GM12878 (cell line): ENCODE measurements around the gene SUOX. TPM values are rescaled to one million over a fixed set of nuclear protein-coding genes. Genes with fewer than 3 reads are reported as not detected.

Experiments
- ATF7 ChIP-seq: fragments of 450-650 bp; IDR thresholded peaks from 2 replicates; pipeline ENCODE4 v1.6.1; 2016; ENCODE audit warnings: low read depth, mild to moderate bottlenecking
- CBX5 ChIP-seq: sonication (generic); IDR thresholded peaks from 2 replicates; pipeline ENCODE4 v1.6.1; 2016; ENCODE audit warnings: low read depth, moderate library complexity, mild to moderate bottlenecking, inconsistent platforms
- CEBPB ChIP-seq, 2 experiments: fragments of 150-350 bp in 1 of 2; IDR thresholded peaks; 2 replicates each; pipeline ENCODE4 v1.6.1; 2012 to 2014; ENCODE audit warnings: low read depth in 2 of 2, low read length in 2 of 2, borderline replicate concordance in 1 of 2, inconsistent platforms in 1 of 2
- CREM ChIP-seq: IDR thresholded peaks from 2 replicates; pipeline ENCODE4 v1.6.1; 2014; ENCODE audit warnings: antibody characterized with exemption, low read depth
- E2F4 ChIP-seq: IDR thresholded peaks from 2 replicates; pipeline ENCODE4 v1.6.1; 2012; ENCODE audit warnings: low read depth, low read length, improper control_type of control experiment
- EGR1 ChIP-seq, 2 experiments: IDR thresholded peaks; 1 replicate in 1 of 2; 2 replicates in 1 of 2; pipeline ENCODE4 v1.6.1; 2011 to 2012; ENCODE audit warnings: low read depth in 2 of 2, low read length in 2 of 2, borderline replicate concordance in 1 of 2, mild to moderate bottlenecking in 1 of 2, moderate library complexity in 1 of 2
- ETV6 ChIP-seq, 2 experiments: fragments of 450-650 bp in 1 of 2; IDR thresholded peaks in 1 of 2; conservative IDR thresholded peaks in 1 of 2; 2 replicates each; pipeline ENCODE4 v1.6.1; 2014; ENCODE audit warnings: antibody characterized with exemption in 1 of 2, borderline replicate concordance in 1 of 2, low read depth in 1 of 2, mild to moderate bottlenecking in 1 of 2, moderate library complexity in 1 of 2
- FOXK2 ChIP-seq: fragments of 450-650 bp; IDR thresholded peaks from 2 replicates; pipeline ENCODE4 v1.6.1; 2017; ENCODE audit warnings: mild to moderate bottlenecking, moderate library complexity
- HDGF ChIP-seq: fragments of 450-650 bp; IDR thresholded peaks from 2 replicates; pipeline ENCODE4 v1.6.1; 2016; ENCODE audit warnings: antibody characterized with exemption
- KAT2A ChIP-seq: conservative IDR thresholded peaks from 2 replicates; pipeline ENCODE4 v1.6.1; 2011; ENCODE audit warnings: low read depth, low read length; ENCODE audit not compliant: control insufficient read depth
- MEF2A ChIP-seq: IDR thresholded peaks from 2 replicates; pipeline ENCODE4 v1.6.1; 2011; ENCODE audit warnings: low read depth, mild to moderate bottlenecking, low read length, moderate library complexity; ENCODE audit not compliant: insufficient read depth
- MTA3 ChIP-seq: IDR thresholded peaks from 2 replicates; pipeline ENCODE4 v1.6.1; 2012; ENCODE audit warnings: low read length, inconsistent platforms, borderline replicate concordance
- NFYA ChIP-seq: IDR thresholded peaks from 2 replicates; pipeline ENCODE4 v1.6.1; 2011; ENCODE audit warnings: low read depth, mild to moderate bottlenecking, low read length, improper control_type of control experiment, borderline replicate concordance
- PBX3 ChIP-seq: IDR thresholded peaks from 2 replicates; pipeline ENCODE4 v1.6.1; 2011; ENCODE audit warnings: mild to moderate bottlenecking, low read depth, low read length, moderate library complexity; ENCODE audit not compliant: insufficient replicate concordance
- RBBP5 ChIP-seq: fragments of 200-600 bp; sonication (generic); conservative IDR thresholded peaks from 2 replicates; pipeline ENCODE4 v1.6.1; 2016
- TCF7 ChIP-seq: IDR thresholded peaks from 2 replicates; pipeline ENCODE4 v1.6.1; 2014; ENCODE audit warnings: antibody characterized with exemption, borderline replicate concordance
- YY1 ChIP-seq: IDR thresholded peaks from 2 replicates; pipeline ENCODE4 v1.6.1; 2011; ENCODE audit warnings: low read depth, mild to moderate bottlenecking, low read length
- ZNF622 ChIP-seq: fragments of 450-650 bp; IDR thresholded peaks from 2 replicates; pipeline ENCODE4 v1.6.1; 2017; ENCODE audit warnings: mild to moderate bottlenecking, inconsistent platforms
- ZZZ3 ChIP-seq: IDR thresholded peaks from 2 replicates; pipeline ENCODE4 v1.6.1; 2011; ENCODE audit warnings: low read depth; ENCODE audit not compliant: control insufficient read depth, insufficient read length
- polyA plus RNA-seq, 11 experiments: library from polyadenylated mRNA; depleted of rRNA in 4 of 11; unstranded in 6 of 11; stranded (reverse) in 5 of 11; fragments of >200 nt; fragmentation: Nextera tagmentation in 4 of 11; fragmentation: Illumina TruSeq in 1 of 11; extraction: Ambion mirVana in 4 of 11; extraction: Trizol in 1 of 11; gene quantifications; 1 replicate in 1 of 11; 2 replicates in 10 of 11; pipeline versions ENCODE4 v1.2.1 to v1.2.3, GENCODE V29; 2011 to 2016; ENCODE audit warnings: inconsistent platforms in 2 of 11, missing spikeins in 2 of 11, low read depth in 1 of 11
- total RNA-seq, 4 experiments: library from RNA; depleted of rRNA in 3 of 4; stranded (reverse); fragments of >200 nt in 3 of 4; fragmentation: Illumina TruSeq in 1 of 4; extraction: Trizol in 1 of 4; gene quantifications; 2 replicates each; pipeline versions ENCODE4 v1.2.1 to v1.2.3, GENCODE V29; 2013 to 2021
- TF ChIP-seq, protein P1 (sequence below): fragments of 450-650 bp; formaldehyde crosslinking; IDR thresholded peaks from 2 replicates; pipeline ENCODE4 v1.5.0; 2022; ENCODE audit warnings: mild to moderate bottlenecking, missing genetic modification characterization

The SUOX gene
- total and polyA plus RNA-seq, 10 of the 15 experiments (the other 5 are each of a cell fraction or from before 2014, with no cell fraction given) = 5.1 to 18.8 (median 13.4) TPM

GRCh38 chr12:55973599-55974307 is 23.3 kb upstream of the SUOX start, which contains the start of gene RAB5B (continued):
- TF ChIP-seq KAT2A = no peak
- no peak; the same call in 1 of the 2 replicates for TF ChIP-seq MTA3
- TF ChIP-seq YY1 = peak; percentile 9; the same call in 1 of the 2 replicates
- no peak for TF ChIP-seq MEF2A
- TF ChIP-seq, protein P1, sequence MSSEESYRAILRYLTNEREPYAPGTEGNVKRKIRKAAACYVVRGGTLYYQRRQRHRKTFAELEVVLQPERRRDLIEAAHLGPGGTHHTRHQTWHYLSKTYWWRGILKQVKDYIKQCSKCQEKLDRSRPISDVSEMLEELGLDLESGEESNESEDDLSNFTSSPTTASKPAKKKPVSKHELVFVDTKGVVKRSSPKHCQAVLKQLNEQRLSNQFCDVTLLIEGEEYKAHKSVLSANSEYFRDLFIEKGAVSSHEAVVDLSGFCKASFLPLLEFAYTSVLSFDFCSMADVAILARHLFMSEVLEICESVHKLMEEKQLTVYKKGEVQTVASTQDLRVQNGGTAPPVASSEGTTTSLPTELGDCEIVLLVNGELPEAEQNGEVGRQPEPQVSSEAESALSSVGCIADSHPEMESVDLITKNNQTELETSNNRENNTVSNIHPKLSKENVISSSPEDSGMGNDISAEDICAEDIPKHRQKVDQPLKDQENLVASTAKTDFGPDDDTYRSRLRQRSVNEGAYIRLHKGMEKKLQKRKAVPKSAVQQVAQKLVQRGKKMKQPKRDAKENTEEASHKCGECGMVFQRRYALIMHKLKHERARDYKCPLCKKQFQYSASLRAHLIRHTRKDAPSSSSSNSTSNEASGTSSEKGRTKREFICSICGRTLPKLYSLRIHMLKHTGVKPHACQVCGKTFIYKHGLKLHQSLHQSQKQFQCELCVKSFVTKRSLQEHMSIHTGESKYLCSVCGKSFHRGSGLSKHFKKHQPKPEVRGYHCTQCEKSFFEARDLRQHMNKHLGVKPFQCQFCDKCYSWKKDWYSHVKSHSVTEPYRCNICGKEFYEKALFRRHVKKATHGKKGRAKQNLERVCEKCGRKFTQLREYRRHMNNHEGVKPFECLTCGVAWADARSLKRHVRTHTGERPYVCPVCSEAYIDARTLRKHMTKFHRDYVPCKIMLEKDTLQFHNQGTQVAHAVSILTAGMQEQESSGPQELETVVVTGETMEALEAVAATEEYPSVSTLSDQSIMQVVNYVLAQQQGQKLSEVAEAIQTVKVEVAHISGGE (CRISPR knock-in tag) = no peak
- no peak for TF ChIP-seq TCF7
- TF ChIP-seq PBX3 = peak; percentile 95
- peak; percentile 92 for TF ChIP-seq FOXK2
- no peak for TF ChIP-seq CBX5
- TF ChIP-seq ZZZ3 = no peak
- peak; percentile 95; the same call in 1 of the 2 replicates for TF ChIP-seq HDGF
- TF ChIP-seq ETV6 (conservative IDR thresholded peaks at IDR 0.05 in 1 of 2, IDR thresholded peaks at IDR 0.05 in 1 of 2; ENCODE audit: borderline replicate concordance in 1 of 2, low read depth in 1 of 2) = no peak
- TF ChIP-seq EGR1 (IDR thresholded peaks at IDR 0.05; ENCODE audit: borderline replicate concordance in 1 of 2, low read depth in 2 of 2, low read length in 2 of 2) = no peak
- peak; percentile 88 for TF ChIP-seq ZNF622
- peak; percentile 94 for TF ChIP-seq NFYA
- no peak for TF ChIP-seq RBBP5
- TF ChIP-seq E2F4 = no peak
- TF ChIP-seq CEBPB (IDR thresholded peaks at IDR 0.05; ENCODE audit: borderline replicate concordance in 1 of 2, low read depth in 2 of 2, low read length in 2 of 2) = no peak
- peak; percentile 96 for TF ChIP-seq CREM
- TF ChIP-seq ATF7 = peak; percentile 94
